Endothelial cell of umbilical vein (primary cell): ENCODE data around the gene C2CD3. TPM values are rescaled to one million over a fixed set of nuclear protein-coding genes. Genes with fewer than 3 reads are reported as not detected.

Source experiments
- BruUV-seq: library from RNA; stranded (reverse); fragments of 400-500 nt; replicated peaks from 2 replicates; lab custom pipeline; 2021; lab: Mats Ljungman, UMichigan
- CTCF ChIA-PET: fragments of 300-600, 350-600 bp; sonication (Branson Sonifier 250); formaldehyde crosslinking; loops from one replicate; lab custom pipeline; 2021; ENCODE audit warnings: antibody characterized with exemption, inconsistent platforms; lab: Charles Lee
- POLR2A ChIA-PET: fragments of 300-600, 350-600 bp; sonication (Branson Sonifier 250); formaldehyde crosslinking; loops from one replicate; lab custom pipeline; 2021; ENCODE audit warnings: antibody characterized with exemption, inconsistent platforms; lab: Charles Lee
- DNase-seq: peaks from one replicate; pipeline ENCODE4 v3.0.0-alpha.2; 2011; ENCODE audit warnings: low read depth, low spot score
- FAIRE-seq: peaks from 2 replicates; lab custom pipeline; 2011; peaks lifted over from hg19 to GRCh38; lab: Jason Lieb, UNC
- H2AFZ ChIP-seq: 2 replicates; pipeline ENCODE4 v1.6.0; 2012; ENCODE audit warnings: low read depth, low read length, control low read depth, inconsistent platforms
- H3K27ac ChIP-seq: 2 replicates; pipeline ENCODE4 v1.5.1; 2011; ENCODE audit warnings: low read depth, mild to moderate bottlenecking, control low read depth, low read length, moderate library complexity; ENCODE audit not compliant: insufficient read depth
- H3K27me3 ChIP-seq, 2 experiments: 2 replicates each; pipeline versions ENCODE4 v1.6.0 to v1.6.1; 2011; ENCODE audit warnings: low read length in 2 of 2, mixed read lengths in 1 of 2; ENCODE audit not compliant: control insufficient read depth in 2 of 2, insufficient read depth in 2 of 2
- H3K36me3 ChIP-seq, 2 experiments: 2 replicates in 1 of 2; 3 replicates in 1 of 2; pipeline ENCODE4 v1.5.1; 2011; ENCODE audit warnings: low read length in 2 of 2, mild to moderate bottlenecking in 1 of 2, moderate library complexity in 1 of 2; ENCODE audit not compliant: control insufficient read depth in 2 of 2, insufficient read depth in 2 of 2; ENCODE audit errors: extremely low read depth in 1 of 2
- H3K4me1 ChIP-seq: 3 replicates; pipeline ENCODE4 v1.5.1; 2011; ENCODE audit warnings: mild to moderate bottlenecking, low read length; ENCODE audit not compliant: control insufficient read depth, insufficient read depth; ENCODE audit errors: extremely low read depth
- H3K4me2 ChIP-seq: 2 replicates; pipeline ENCODE4 v1.6.1; 2011; ENCODE audit warnings: low read length, control low read depth, mixed read lengths; ENCODE audit not compliant: insufficient read depth
- H3K4me3 ChIP-seq, 3 experiments: fragments of 200-600 bp in 1 of 3; sonication (generic), shearing (Covaris generic) in 1 of 3; replicated peaks in 1 of 3; 2 replicates each; pipeline ENCODE4 v1.5.1; 2011 to 2016; ENCODE audit warnings: control low read depth in 3 of 3, low read length in 3 of 3, mild to moderate bottlenecking in 2 of 3, inconsistent platforms in 1 of 3, low read depth in 1 of 3, moderate library complexity in 1 of 3; ENCODE audit not compliant: insufficient read depth in 1 of 3
- H3K79me2 ChIP-seq: 2 replicates; pipeline ENCODE4 v1.6.0; 2012; ENCODE audit warnings: low read length, inconsistent platforms; ENCODE audit not compliant: control insufficient read depth, insufficient read depth
- H3K9ac ChIP-seq: replicated peaks from 2 replicates; pipeline ENCODE3; 2011; ENCODE audit warnings: low read length, control low read depth; ENCODE audit not compliant: insufficient read depth; ENCODE audit errors: extremely low read depth
- H3K9me1 ChIP-seq: replicated peaks from 3 replicates; pipeline ENCODE4 v1.6.0; 2011; ENCODE audit warnings: mild to moderate bottlenecking, low read length; ENCODE audit not compliant: control insufficient read depth, insufficient read depth; ENCODE audit errors: extremely low read depth
- H3K9me3 ChIP-seq: replicated peaks from 2 replicates; pipeline ENCODE4 v1.5.1; 2012; ENCODE audit warnings: low read length, inconsistent platforms; ENCODE audit not compliant: control insufficient read depth, insufficient read depth
- H4K20me1 ChIP-seq: replicated peaks from 2 replicates; pipeline ENCODE3; 2011; ENCODE audit warnings: mild to moderate bottlenecking, low read length; ENCODE audit not compliant: control insufficient read depth, insufficient read depth; ENCODE audit errors: extremely low read depth
- FOS ChIP-seq: IDR thresholded peaks from 2 replicates; pipeline ENCODE4 v1.6.1; 2011; ENCODE audit warnings: mild to moderate bottlenecking, low read length, moderate library complexity, borderline replicate concordance; ENCODE audit not compliant: insufficient read depth
- MYC ChIP-seq: IDR thresholded peaks from one replicate; pipeline ENCODE4 v1.6.1; 2011; ENCODE audit warnings: mild to moderate bottlenecking, low read depth, low read length
- POLR2AphosphoS5 ChIP-seq: IDR thresholded peaks from 2 replicates; pipeline ENCODE4 v1.6.1; 2012; ENCODE audit warnings: low read depth, mild to moderate bottlenecking, control low read depth, low read length, moderate library complexity; ENCODE audit not compliant: insufficient read depth
- dilution Hi-C: fragments of 300-500 bp; cut with MboI; formaldehyde crosslinking; loops from one replicate; pipeline ENCODE4 v1.15.0; 2019; ENCODE audit warnings: low sequenced_read_pairs; ENCODE audit not compliant: extremely low pct_ligation_motif_present
- intact Hi-C: fragments of 100-400 bp; cut with micrococcal nuclease; formaldehyde crosslinking; loops from one replicate; pipeline ENCODE4 v1.10.0; 2022
- polyA plus RNA-seq, 4 experiments: library from polyadenylated mRNA; depleted of rRNA in 3 of 4; stranded (reverse) in 3 of 4; unstranded in 1 of 4; fragments of >200 nt; gene quantifications; 2 replicates each; pipeline versions ENCODE4 v1.2.1 to v1.2.3, GENCODE V29; 2011 to 2012; ENCODE audit warnings: missing spikeins in 1 of 4
- total RNA-seq: library from RNA; stranded (reverse); gene quantifications from 2 replicates; pipeline ENCODE4 v1.2.3, GENCODE V29; 2021
- TF ChIP-seq, protein P1 (sequence below), 2 donors: IDR thresholded peaks; 1 replicate in 1 of 2; 2 replicates in 1 of 2; pipeline ENCODE4 v1.5.1; 2011; ENCODE audit warnings: low read length in 2 of 2, mild to moderate bottlenecking in 2 of 2, moderate library complexity in 2 of 2, control low read depth in 1 of 2, inconsistent platforms in 1 of 2, low read depth in 1 of 2; ENCODE audit not compliant: insufficient read depth in 1 of 2; ENCODE audit errors: extremely low read depth in 1 of 2

The C2CD3 gene
- total and polyA plus RNA-seq, 2 donors (not counting 3 experiments of a cell fraction or from before 2014, with no cell fraction given) = 12.9 to 36.6 TPM

DNA sequence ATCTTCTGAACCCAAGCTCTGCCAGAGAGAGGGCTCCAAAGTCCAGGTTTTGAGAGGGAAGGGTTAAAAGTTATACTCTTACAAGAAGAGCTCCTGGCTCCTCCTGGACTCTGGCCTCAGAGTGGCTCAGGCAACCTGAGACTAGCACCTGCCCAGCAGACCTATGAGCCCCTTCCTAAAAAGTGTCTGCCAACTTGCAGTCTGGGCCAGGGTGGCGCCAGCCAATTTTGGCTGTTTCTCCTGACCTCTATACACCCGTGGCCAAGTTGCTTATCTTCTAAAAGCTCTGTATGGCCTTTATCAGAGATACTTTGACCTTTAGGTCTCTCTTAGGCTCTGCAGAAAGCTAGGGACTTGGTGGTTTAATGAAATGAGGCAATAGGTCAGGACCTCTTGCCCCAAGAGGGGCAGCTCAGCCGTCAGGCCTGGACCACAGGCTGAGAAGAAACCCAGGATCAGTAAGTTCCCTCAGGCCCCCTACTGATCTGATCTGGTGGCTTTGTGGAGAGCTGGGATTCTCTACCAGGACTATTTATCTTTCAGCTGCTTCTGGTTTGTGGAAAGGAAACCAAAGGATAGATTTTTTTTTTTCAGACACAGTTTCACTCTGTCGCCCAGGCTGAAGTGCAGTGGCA lies 151.6 kb downstream of the C2CD3 start:
- Histone ChIP-seq H3K27me3 (no peaks in the 10 kb centered on the region), H4K20me1 (no peaks in the 10 kb centered on the region), H3K36me3 (peaks cover 0 to 4% of the 10 kb centered on the region in 2 experiments), H3K79me2 (no peaks in the 10 kb centered on the region), H3K9me1 (no peaks in the 10 kb centered on the region), H3K9me3 (no peaks in the 10 kb centered on the region), H3K27ac (no peak overlapping the region), H3K4me3 (no peak overlapping the region), H2AFZ (no peak overlapping the region), H3K4me2 (no peak overlapping the region), H3K4me1 (no peaks in the 10 kb centered on the region), H3K9ac (no peak overlapping the region)
- intact Hi-C loops = no loop called here
- CTCF ChIA-PET = no interaction called here
- POLR2A ChIA-PET = no interaction called here
- no peak for DNase-seq
- no peak for FAIRE-seq
- BruUV-seq = no TSS peak
- no peak for TF ChIP-seq MYC
- TF ChIP-seq POLR2AphosphoS5 = no peak
- dilution Hi-C loops = no loop called here

DNA sequence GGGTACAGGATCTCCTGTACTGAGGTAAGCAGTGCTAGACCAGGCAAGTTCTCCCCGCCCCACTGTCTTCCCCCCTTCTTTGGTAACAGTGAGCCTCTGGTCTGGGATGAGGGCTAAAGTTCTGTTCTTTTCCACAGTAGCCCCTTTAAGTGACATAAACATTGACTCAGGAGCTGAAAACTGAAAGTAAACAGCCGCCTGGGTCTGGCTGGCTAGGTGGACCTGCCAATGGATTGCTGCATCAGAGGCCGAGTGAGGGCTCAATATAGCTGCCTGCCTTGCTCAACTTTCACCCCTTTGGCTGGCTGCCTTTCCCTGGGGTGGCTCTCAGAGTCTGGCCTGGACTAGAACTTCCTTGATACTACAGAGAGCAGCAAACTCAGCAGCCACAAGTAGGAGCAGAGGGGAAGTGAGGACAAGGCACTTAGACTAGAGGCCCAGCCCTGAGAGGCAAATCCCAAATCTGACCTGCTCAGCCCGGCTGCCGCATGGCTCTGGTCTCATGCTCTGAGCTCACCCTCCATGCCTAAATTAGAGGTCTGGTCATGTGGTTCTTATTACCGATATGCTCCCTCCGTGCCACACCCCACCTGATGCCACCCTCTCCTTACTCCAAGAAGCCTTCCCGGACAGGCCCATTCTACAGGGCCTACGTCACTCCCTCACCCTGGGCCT lies 152.3 kb downstream of the C2CD3 start:
- no peaks in the 10 kb centered on the region for H3K79me2 ChIP-seq
- intact Hi-C loops = no loop called here
- ChIA-PET CTCF (interaction anchor here (0.8 kb wide), 1 partner anchor 9 kb away, joined by 3 read pairs; no protein-coding TSS in a partner anchor), POLR2A (no interaction called here)
- no peak overlapping the region for H2AFZ ChIP-seq
- H3K27ac ChIP-seq = no peak overlapping the region
- H3K9me1 ChIP-seq = no peaks in the 10 kb centered on the region
- H3K4me1 ChIP-seq = no peaks in the 10 kb centered on the region
- H3K9ac ChIP-seq = no peak overlapping the region
- no TSS peak for BruUV-seq
- H3K4me3 ChIP-seq = no peak overlapping the region
- FAIRE-seq (no peak), DNase-seq (no peak)
- no peaks in the 10 kb centered on the region for H3K27me3 ChIP-seq
- H3K36me3 ChIP-seq = peaks cover 0 to 6% of the 10 kb centered on the region in 2 experiments
- no peaks in the 10 kb centered on the region for H4K20me1 ChIP-seq
- no peak for TF ChIP-seq POLR2AphosphoS5
- no peak for TF ChIP-seq FOS
- TF ChIP-seq, protein P1, sequence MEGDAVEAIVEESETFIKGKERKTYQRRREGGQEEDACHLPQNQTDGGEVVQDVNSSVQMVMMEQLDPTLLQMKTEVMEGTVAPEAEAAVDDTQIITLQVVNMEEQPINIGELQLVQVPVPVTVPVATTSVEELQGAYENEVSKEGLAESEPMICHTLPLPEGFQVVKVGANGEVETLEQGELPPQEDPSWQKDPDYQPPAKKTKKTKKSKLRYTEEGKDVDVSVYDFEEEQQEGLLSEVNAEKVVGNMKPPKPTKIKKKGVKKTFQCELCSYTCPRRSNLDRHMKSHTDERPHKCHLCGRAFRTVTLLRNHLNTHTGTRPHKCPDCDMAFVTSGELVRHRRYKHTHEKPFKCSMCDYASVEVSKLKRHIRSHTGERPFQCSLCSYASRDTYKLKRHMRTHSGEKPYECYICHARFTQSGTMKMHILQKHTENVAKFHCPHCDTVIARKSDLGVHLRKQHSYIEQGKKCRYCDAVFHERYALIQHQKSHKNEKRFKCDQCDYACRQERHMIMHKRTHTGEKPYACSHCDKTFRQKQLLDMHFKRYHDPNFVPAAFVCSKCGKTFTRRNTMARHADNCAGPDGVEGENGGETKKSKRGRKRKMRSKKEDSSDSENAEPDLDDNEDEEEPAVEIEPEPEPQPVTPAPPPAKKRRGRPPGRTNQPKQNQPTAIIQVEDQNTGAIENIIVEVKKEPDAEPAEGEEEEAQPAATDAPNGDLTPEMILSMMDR (IDR thresholded peaks at IDR 0.05; ENCODE audit: extremely low read depth in 1 of 2, insufficient read depth in 1 of 2, low read depth in 1 of 2, low read length in 2 of 2) = no peak
- TF ChIP-seq MYC = no peak
- no peaks in the 10 kb centered on the region for H3K9me3 ChIP-seq
- no peak overlapping the region for H3K4me2 ChIP-seq
- dilution Hi-C loops = no loop called here
